GM13977 (cell line): Measurements from ENCODE around the gene SNX3.
"Not testable (repeated sequence)": the region's sequence is repeated elsewhere in the genome, so short reads cannot be mapped to it uniquely, and the experiment has no call there.

Experiments
- DNase-seq: peaks from one replicate; pipeline ENCODE4 v3.0.0; 2012; ENCODE audit warnings: low spot score
- in situ Hi-C: fragments of 300-500 bp; cut with MboI; formaldehyde crosslinking; loops from one replicate; pipeline ENCODE4 v1.12.0; 2022; ENCODE audit warnings: low sequenced_read_pairs, low pct_unique_long_range_greater_than_20kb, mixed read lengths, inconsistent platforms; ENCODE audit not compliant: unreplicated experiment
- TF ChIP-seq, protein P1 (sequence below): IDR thresholded peaks from 2 replicates; pipeline ENCODE4 v1.5.1; 2012; ENCODE audit warnings: mild to moderate bottlenecking, control low read depth; ENCODE audit not compliant: insufficient read depth; ENCODE audit errors: extremely low read depth, missing control alignments

The SNX3 gene

DNA sequence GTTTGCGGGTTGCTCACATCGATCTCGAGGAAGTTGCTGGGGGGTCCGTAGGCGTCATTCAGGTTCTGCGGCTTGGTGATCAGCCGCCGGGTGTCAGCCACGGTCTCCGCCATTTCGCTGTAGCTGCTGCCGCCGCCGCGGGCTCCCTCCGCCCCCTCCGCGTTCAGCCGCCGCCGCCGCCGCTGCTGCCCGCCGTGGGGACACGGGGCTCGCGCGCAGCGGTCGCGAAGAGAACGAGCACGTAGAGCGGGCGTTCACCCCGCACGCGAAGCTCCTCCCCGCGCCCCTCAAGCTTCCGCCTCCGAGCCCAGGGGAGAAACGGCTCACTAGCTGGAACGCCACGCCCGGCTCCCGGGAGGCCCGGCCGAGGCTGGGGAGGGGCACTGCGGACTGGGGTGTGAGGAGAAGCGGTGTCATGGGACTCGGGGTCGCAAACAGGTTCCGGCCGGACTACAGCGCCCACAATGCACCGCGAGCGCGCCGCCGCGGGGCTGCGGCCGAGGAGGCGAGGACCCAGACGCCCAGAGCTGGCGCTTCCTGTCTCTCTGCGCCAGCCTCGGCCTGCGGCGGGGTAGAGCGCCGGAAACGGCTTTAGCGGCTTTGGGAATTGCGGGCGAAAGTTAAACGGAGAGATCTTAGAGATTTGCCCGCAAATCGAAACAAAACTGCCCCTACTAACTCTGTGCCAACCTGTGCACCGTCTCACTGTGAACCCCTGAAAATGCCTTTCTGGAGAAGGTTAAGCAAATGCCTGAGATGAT is at the start of gene SNX3:
SNX3 (minus strand) TSS at position 232 of the 761 bp plus-strand sequence; CDS start at position 113, 119 bp downstream.
- DNase-seq = peak; percentile 97
- in situ Hi-C loops = no loop called here
- TF ChIP-seq, protein P1, sequence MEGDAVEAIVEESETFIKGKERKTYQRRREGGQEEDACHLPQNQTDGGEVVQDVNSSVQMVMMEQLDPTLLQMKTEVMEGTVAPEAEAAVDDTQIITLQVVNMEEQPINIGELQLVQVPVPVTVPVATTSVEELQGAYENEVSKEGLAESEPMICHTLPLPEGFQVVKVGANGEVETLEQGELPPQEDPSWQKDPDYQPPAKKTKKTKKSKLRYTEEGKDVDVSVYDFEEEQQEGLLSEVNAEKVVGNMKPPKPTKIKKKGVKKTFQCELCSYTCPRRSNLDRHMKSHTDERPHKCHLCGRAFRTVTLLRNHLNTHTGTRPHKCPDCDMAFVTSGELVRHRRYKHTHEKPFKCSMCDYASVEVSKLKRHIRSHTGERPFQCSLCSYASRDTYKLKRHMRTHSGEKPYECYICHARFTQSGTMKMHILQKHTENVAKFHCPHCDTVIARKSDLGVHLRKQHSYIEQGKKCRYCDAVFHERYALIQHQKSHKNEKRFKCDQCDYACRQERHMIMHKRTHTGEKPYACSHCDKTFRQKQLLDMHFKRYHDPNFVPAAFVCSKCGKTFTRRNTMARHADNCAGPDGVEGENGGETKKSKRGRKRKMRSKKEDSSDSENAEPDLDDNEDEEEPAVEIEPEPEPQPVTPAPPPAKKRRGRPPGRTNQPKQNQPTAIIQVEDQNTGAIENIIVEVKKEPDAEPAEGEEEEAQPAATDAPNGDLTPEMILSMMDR = peak; percentile 32

DNA sequence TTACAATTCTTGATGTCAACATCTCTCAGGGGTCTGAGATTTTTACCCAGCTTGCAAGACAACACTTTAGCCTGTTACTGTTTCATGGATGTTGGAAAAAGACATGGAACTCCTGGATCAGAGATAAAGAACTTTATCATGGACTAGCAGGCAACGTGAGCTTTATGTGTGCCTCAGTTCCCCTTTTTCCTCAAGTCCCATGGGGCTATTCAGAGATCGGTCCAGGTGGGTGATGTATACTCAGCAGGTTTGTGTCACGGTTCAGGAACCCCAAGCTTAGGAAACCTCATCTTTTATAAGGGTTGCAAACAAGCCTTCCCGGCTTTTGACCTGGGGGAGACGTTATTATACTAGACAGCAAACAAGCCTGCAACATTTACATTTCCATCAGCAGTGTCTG is 49.0 kb upstream of the SNX3 start:
- DNase-seq = no peak
- in situ Hi-C loops = no loop called here
- TF ChIP-seq, protein P1 = no peak

DNA sequence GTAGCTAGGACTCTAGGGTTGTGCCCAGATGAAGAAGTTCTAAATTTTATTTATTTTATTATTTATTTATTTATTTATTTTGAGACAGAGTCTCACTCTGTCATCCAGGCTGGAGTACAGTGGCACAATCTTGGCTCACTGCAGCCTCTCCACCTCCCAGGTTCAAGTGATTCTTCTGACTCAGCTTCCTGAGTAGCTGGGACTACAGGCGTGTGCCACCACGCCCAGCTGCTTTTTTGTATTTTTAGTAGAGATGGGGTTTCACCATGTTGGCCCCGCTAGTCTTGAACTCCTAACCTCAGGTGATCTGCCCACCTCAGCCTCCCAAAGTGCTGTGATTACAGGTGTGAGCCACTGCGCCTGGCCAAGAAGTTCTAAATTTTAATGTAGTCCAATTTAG is 47.8 kb upstream of the SNX3 start:
- DNase-seq, in situ Hi-C loops: not testable (repeated sequence)

DNA sequence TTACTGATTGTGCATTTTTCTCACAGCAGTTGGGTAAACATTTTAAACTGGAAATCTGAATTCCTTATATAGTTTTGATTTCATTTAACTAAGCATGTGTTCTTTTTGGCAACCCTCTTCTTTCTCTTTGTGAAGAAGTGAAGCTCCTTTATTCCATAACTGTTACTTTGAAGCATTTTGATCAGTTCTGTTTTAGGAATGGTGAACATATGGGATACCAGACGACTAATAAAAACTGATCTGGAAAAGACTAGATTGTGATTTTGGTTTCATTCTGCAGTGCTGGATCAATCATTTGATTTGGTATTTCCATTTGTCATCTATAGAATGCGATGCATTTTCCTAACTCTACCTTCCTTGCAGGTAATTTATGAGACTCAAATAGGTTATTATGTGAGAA is 43.8 kb upstream of the SNX3 start:
- in situ Hi-C loops = no loop called here
- no peak for DNase-seq
- TF ChIP-seq, protein P1 = no peak

DNA sequence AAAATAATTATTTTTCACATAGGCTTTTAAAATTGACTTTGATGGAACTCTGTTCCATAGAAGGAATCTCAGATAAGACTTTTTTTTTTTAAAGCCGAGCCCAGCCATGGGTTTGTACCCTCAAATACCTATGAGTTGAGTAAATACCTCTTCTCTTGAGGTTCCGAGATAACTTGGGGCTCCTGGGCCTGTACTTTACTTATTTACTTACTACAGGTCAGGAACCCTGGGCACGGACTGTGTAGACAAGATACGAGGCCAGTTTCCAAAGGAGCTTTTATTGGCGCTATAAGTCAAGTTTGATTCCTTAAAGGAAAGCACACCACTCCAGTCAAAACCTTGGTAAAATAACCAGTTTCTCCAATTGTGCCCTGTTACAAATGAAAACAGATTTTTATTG is 41.5 kb upstream of the SNX3 start:
- TF ChIP-seq, protein P1 = no peak
- in situ Hi-C loops = no loop called here
- DNase-seq = no peak

DNA sequence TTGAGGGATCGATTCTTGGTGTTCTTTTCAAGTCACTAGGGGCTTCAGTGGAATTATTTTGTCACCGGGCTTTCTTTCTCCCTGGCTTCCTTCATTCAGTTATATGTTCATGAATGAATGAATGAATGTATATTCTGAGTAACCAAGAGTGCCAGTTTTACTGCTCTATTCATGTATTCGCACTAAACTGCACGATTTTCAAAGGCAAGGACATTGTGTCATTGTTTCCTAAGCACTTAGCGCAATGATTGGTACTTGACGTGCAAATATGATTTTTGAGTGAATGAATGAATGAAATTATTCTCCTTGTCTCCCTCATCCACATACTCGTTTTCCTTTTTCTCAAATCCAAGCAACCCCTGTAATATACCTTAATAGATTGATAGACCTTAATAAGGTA is 34.8 kb upstream of the SNX3 start:
- in situ Hi-C loops = no loop called here
- TF ChIP-seq, protein P1 = no peak
- no peak for DNase-seq

DNA sequence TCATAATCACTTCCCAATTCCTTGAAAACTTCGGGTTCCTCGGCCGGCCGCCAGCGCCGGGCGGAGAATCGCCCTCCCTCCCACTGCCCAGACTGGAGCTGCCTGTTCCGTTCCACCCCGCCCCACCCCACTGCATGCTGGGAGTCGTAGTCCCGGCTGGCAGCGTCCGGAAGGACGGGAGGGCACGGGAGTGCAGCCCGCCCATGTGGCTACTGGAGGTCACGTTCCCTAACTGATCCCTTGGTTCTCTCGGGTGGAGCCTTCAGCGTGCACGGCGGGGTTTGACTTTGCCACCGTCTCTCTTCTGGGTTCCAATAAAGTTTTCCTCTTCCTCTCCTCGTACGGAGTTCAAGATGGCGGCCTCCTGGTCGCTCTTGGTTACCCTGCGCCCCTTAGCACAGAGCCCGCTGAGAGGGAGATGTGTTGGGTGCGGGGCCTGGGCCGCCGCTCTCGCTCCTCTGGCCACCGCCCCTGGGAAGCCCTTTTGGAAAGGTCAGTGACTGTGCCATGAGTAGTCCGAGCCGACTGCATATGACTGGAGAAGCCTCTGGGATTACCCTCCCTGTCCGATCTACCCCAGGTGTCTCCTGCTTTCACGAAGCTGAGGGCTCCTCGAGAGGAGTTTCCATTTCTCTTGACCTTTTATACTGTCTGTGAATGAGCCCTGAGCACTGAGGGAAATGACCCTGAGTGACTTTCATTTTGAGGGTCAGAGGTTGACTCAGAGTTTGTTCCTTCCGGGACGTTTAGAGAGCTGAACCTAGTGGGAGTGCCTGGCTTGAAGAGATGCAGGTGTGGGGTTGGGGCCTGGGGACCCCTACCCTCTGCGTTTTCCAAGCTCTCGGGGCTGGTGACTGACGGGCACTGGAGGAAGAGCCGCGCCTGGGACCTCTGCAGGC is 34.1 kb upstream of the SNX3 start, which contains the start of gene AFG1L:
AFG1L (plus strand) TSS at position 328 of the 899 bp plus-strand sequence; CDS start at position 354, 26 bp downstream.
- in situ Hi-C loops = no loop called here
- TF ChIP-seq, protein P1 = no peak
- DNase-seq = peak; percentile 84
